HEK293 (cell line): ENCODE results near the gene MAP9.

ENCODE experiments used
- CTCF ChIA-PET: fragments of 350-600 bp; formaldehyde crosslinking; extraction: SDS; loops from one replicate; lab custom pipeline; 2021; ENCODE audit warnings: antibody characterized with exemption; lab: Yijun Ruan, JAX
- POLR2A ChIA-PET: fragments of 300-600 bp; formaldehyde crosslinking; extraction: SDS; loops from one replicate; lab custom pipeline; 2020; ENCODE audit warnings: antibody characterized with exemption, inconsistent platforms; lab: Yijun Ruan, JAX
- H3K27ac ChIP-seq: fragments of 200-500 bp; sonication (Bioruptor generic); 2 replicates; pipeline ENCODE4 v1.5.1; 2014; ENCODE audit warnings: low read depth, low read length, control low read depth, inconsistent platforms; ENCODE audit errors: extremely low read depth
- H3K36me3 ChIP-seq, 2 experiments: fragments of 200-500 bp in 1 of 2; sonication (Bioruptor generic) in 1 of 2; 1 replicate in 1 of 2; 2 replicates in 1 of 2; pipeline ENCODE4 v1.5.1; 2014 to 2017; ENCODE audit warnings: inconsistent platforms in 2 of 2, low read length in 2 of 2; ENCODE audit not compliant: control insufficient read depth in 2 of 2, insufficient read depth in 1 of 2
- H3K4me1 ChIP-seq: fragments of 200-500 bp; sonication (Bioruptor generic); 2 replicates; pipeline ENCODE4 v1.5.1; 2014; ENCODE audit warnings: mild to moderate bottlenecking, low read length, inconsistent platforms; ENCODE audit not compliant: control insufficient read depth, insufficient read depth
- H3K4me3 ChIP-seq: 2 replicates; pipeline ENCODE4 v1.5.1; 2011; ENCODE audit warnings: low read depth, mild to moderate bottlenecking, control low read depth, low read length, moderate library complexity
- H3K9me3 ChIP-seq: fragments of 200-500 bp; sonication (Bioruptor generic); 2 replicates; pipeline ENCODE4 v1.5.1; 2014; ENCODE audit warnings: low read depth, low read length, inconsistent platforms; ENCODE audit not compliant: control insufficient read depth, insufficient read depth
- CTCF ChIP-seq: fragments of 450-650 bp; formaldehyde crosslinking; IDR thresholded peaks from 2 replicates; pipeline ENCODE4 v1.5.1; 2016; ENCODE audit warnings: missing biosample characterization, missing genetic modification characterization
- KLF17 ChIP-seq: fragments of 450-650 bp; formaldehyde crosslinking; IDR thresholded peaks from 2 replicates; pipeline ENCODE4 v1.5.1; 2016; ENCODE audit warnings: missing biosample characterization, missing genetic modification characterization
- ZBTB11 ChIP-seq: fragments of 450-650 bp; formaldehyde crosslinking; conservative IDR thresholded peaks from 2 replicates; pipeline ENCODE4 v1.5.1; 2016; ENCODE audit warnings: low read depth, missing biosample characterization, missing genetic modification characterization
- ZNF518A ChIP-seq: fragments of 450-650 bp; formaldehyde crosslinking; conservative IDR thresholded peaks from 2 replicates; pipeline ENCODE4 v1.5.1; 2016; ENCODE audit warnings: low read depth, missing biosample characterization, missing genetic modification characterization
- ZNF558 ChIP-seq: fragments of 450-650 bp; formaldehyde crosslinking; IDR thresholded peaks from 2 replicates; pipeline ENCODE4 v1.5.1; 2016; ENCODE audit warnings: missing biosample characterization, missing genetic modification characterization
- ZNF639 ChIP-seq: fragments of 450-650 bp; formaldehyde crosslinking; IDR thresholded peaks from 2 replicates; pipeline ENCODE4 v1.5.1; 2016; ENCODE audit warnings: missing biosample characterization, missing genetic modification characterization
- ZNF654 ChIP-seq: fragments of 450-650 bp; formaldehyde crosslinking; IDR thresholded peaks from 2 replicates; pipeline ENCODE4 v1.5.1; 2016; ENCODE audit warnings: low read depth, missing biosample characterization, missing genetic modification characterization
- ZNF660 ChIP-seq: fragments of 450-650 bp; IDR thresholded peaks from 2 replicates; pipeline ENCODE4 v1.5.1; 2018; ENCODE audit warnings: missing biosample characterization, mild to moderate bottlenecking, missing genetic modification characterization
- ZNF707 ChIP-seq: fragments of 450-650 bp; formaldehyde crosslinking; IDR thresholded peaks from 2 replicates; pipeline ENCODE4 v1.5.1; 2016; ENCODE audit warnings: missing biosample characterization, missing genetic modification characterization

Gene MAP9

GRCh38 chr4:155407480-155407879 lies 30.7 kb upstream of the MAP9 start (continued):
- TF ChIP-seq ZBTB11 (tag by site-specific recombination) (no peak), ZNF639 (tag by site-specific recombination) (no peak)

GRCh38 chr4:155405059-155405458 lies 28.3 kb upstream of the MAP9 start:
- Histone ChIP-seq H3K4me3 (no peak overlapping the region), H3K9me3 (no peaks in the 10 kb centered on the region), H3K4me1 (no peaks in the 10 kb centered on the region), H3K36me3 (no peaks in the 10 kb centered on the region), H3K27ac (no peak overlapping the region)
- POLR2A ChIA-PET: no interaction called here
- TF ChIP-seq ZNF518A (no peak), ZNF558 (tag by site-specific recombination) (no peak), ZNF654 (no peak)
- CTCF ChIA-PET: interaction anchor here (1.1 to 2.3 kb wide), 3 partner anchors 38 to 548 kb away, joined by 3 to 13 read pairs (median 5); partner anchors contain the start of gene CTSO

- Histone ChIP-seq H3K27ac (no peak overlapping the region), H3K36me3 (no peaks in the 10 kb centered on the region), H3K4me1 (no peaks in the 10 kb centered on the region), H3K9me3 (no peaks in the 10 kb centered on the region), H3K4me3 (no peak overlapping the region)
- POLR2A ChIA-PET: no interaction called here
- CTCF ChIA-PET: interaction anchor here (0.6 to 2.3 kb wide), 7 partner anchors 10 to 568 kb away, joined by 3 to 13 read pairs (median 4); no protein-coding TSS in a partner anchor
- peak; percentile 22 for TF ChIP-seq CTCF (tag by site-specific recombination)
- TF ChIP-seq ZNF654: peak; percentile 67
- TF ChIP-seq ZNF660: 0 out of 2 replicates have a peak, but pooled peaks have one; percentile 20
- TF ChIP-seq KLF17 (tag by site-specific recombination): no peak
- no peak for TF ChIP-seq ZNF707 (tag by site-specific recombination)
Observed at GRCh38 chr4:155403886-155404285, 27.1 kb upstream of the MAP9 start.
